C4-2B (cell line): ENCODE data around the gene CYP27A1.

ENCODE experiments used
- ZFX ChIP-seq: fragments of 450-650 bp; IDR thresholded peaks from 2 replicates; pipeline ENCODE4 v1.6.1; 2017
- TF ChIP-seq, protein P1 (sequence below): fragments of 450-650 bp; conservative IDR thresholded peaks from 2 replicates; pipeline ENCODE4 v1.5.1; 2017; ENCODE audit warnings: mild to moderate bottlenecking

DNA sequence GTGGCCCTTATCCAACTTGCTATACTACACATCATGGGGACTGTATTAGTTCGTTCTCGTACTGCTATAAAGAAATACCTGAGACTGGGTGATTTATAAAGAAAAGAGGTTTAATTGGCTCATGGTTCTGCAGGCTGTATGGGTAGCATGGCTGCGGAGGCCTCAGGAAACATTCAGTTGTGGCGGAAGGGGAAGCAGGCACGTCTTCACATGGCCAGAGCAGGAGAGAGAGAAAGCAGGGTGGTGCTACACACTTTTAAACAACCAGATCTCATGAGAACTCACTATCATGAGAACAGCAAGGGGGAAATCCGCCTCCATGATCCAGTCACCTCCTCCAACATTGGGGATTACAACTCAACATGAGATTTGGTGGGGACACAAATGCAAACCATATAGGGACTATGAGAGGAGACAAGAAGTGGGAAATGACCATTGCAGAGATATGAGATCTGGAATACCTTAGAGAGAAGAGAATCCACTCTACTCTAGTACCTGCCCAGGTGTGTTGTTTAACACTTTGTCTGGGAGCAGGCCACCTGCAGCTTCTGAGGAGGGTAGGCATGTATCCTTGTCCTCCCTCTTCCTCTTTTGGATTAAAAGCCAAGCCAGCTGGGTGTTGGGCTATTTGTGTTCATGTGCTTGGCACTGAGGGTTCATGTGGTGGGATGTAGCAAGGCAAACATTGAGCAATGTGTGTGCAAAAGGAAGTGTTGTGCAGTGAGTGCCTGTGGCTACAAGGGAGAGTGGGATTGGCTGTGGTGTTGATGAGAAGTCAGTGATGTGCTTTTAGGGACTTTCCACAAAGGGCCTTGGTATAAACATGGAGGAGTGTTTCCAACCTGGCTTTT lies 48.6 kb upstream of the CYP27A1 start:
- TF ChIP-seq, protein P1, sequence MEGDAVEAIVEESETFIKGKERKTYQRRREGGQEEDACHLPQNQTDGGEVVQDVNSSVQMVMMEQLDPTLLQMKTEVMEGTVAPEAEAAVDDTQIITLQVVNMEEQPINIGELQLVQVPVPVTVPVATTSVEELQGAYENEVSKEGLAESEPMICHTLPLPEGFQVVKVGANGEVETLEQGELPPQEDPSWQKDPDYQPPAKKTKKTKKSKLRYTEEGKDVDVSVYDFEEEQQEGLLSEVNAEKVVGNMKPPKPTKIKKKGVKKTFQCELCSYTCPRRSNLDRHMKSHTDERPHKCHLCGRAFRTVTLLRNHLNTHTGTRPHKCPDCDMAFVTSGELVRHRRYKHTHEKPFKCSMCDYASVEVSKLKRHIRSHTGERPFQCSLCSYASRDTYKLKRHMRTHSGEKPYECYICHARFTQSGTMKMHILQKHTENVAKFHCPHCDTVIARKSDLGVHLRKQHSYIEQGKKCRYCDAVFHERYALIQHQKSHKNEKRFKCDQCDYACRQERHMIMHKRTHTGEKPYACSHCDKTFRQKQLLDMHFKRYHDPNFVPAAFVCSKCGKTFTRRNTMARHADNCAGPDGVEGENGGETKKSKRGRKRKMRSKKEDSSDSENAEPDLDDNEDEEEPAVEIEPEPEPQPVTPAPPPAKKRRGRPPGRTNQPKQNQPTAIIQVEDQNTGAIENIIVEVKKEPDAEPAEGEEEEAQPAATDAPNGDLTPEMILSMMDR, result no peak
- TF ChIP-seq ZFX, result no peak
